GM12878 (cell line): ENCODE results near the gene SLC50A1. TPM values are rescaled to one million over a fixed set of nuclear protein-coding genes. Genes with fewer than 3 reads are reported as not detected.

Experiments
- ATAC-seq: fragments of 200-7000 bp; cut with Tn5 transposase; 3 replicates; pipeline ENCODE4 v1.9.1; 2020; ENCODE audit warnings: mild to moderate bottlenecking, moderate library complexity
- BruUV-seq: library from RNA; stranded (reverse); fragments of 400-500 nt; replicated peaks from 2 replicates; lab custom pipeline; 2021; lab: Mats Ljungman, UMichigan
- CTCF ChIA-PET: fragments of 300-600 bp; sonication (Branson Sonifier 250); formaldehyde crosslinking; extraction: SDS; loops from one replicate; lab custom pipeline; 2021; ENCODE audit warnings: inconsistent platforms; lab: Yijun Ruan, JAX
- POLR2A ChIA-PET: fragments of 350-600 bp; formaldehyde crosslinking; extraction: SDS; loops from one replicate; lab custom pipeline; 2021; ENCODE audit warnings: inconsistent platforms; lab: Charles Lee
- RAD21 ChIA-PET: fragments of 300-600 bp; sonication (Branson Sonifier 250); formaldehyde crosslinking; loops from one replicate; lab custom pipeline; 2023; ENCODE audit warnings: antibody characterized with exemption; ENCODE audit not compliant: unreplicated experiment; lab: Charles Lee
- SMC1A ChIA-PET: fragments of 300-600 bp; sonication (Branson Sonifier 250); formaldehyde crosslinking; loops from one replicate; lab custom pipeline; 2023; ENCODE audit not compliant: unreplicated experiment, uncharacterized antibody; lab: Charles Lee
- DNase-seq: peaks from one replicate; pipeline ENCODE4 v3.0.0-alpha.2; 2011; ENCODE audit warnings: low read depth, low spot score
- FAIRE-seq: peaks from 3 replicates; lab custom pipeline; 2011; peaks lifted over from hg19 to GRCh38; lab: Jason Lieb, UNC
- H2AFZ ChIP-seq: 2 replicates; pipeline ENCODE4 v1.6.0; 2011; ENCODE audit warnings: low read depth, low read length, control low read depth; ENCODE audit not compliant: control insufficient read depth
- H3K27ac ChIP-seq: 2 replicates; pipeline ENCODE4 v1.5.1; 2011; ENCODE audit warnings: control low read depth; ENCODE audit not compliant: control insufficient read depth, insufficient read depth
- H3K27me3 ChIP-seq, 2 experiments: replicated peaks in 1 of 2; 2 replicates each; pipeline versions ENCODE4 v1.6.0 to v1.6.1; 2011; ENCODE audit warnings: low read length in 1 of 2; ENCODE audit not compliant: control insufficient read depth in 2 of 2, insufficient read depth in 2 of 2
- H3K36me3 ChIP-seq, 2 experiments: 2 replicates each; pipeline ENCODE4 v1.5.1; 2011; ENCODE audit warnings: low read length in 1 of 2; ENCODE audit not compliant: control insufficient read depth in 2 of 2, insufficient read depth in 2 of 2
- H3K4me1 ChIP-seq: 2 replicates; pipeline ENCODE4 v1.6.1; 2011; ENCODE audit warnings: mild to moderate bottlenecking, low read length, moderate library complexity, mixed read lengths; ENCODE audit not compliant: control insufficient read depth, insufficient read depth
- H3K4me2 ChIP-seq: 2 replicates; pipeline ENCODE4 v1.6.0; 2011; ENCODE audit warnings: control low read depth; ENCODE audit not compliant: control insufficient read depth, insufficient read depth
- H3K4me3 ChIP-seq: fragments of 200-600 bp; sonication (generic); 2 replicates; pipeline ENCODE4 v1.5.1; 2016
- H3K79me2 ChIP-seq: 2 replicates; pipeline ENCODE4 v1.6.0; 2011; ENCODE audit warnings: low read length; ENCODE audit not compliant: control insufficient read depth, insufficient read depth
- H3K9ac ChIP-seq: 2 replicates; pipeline ENCODE4 v1.8.0; 2011; ENCODE audit warnings: low read length, control low read depth, mixed read lengths; ENCODE audit not compliant: control insufficient read depth, insufficient read depth
- H3K9me3 ChIP-seq: replicated peaks from 3 replicates; pipeline ENCODE4 v1.5.1; 2011; ENCODE audit warnings: mild to moderate bottlenecking, low read length; ENCODE audit not compliant: control insufficient read depth, insufficient read depth
- H4K20me1 ChIP-seq: 2 replicates; pipeline ENCODE4 v1.6.0; 2011; ENCODE audit not compliant: control insufficient read depth, insufficient read depth
- ESRRA ChIP-seq: IDR thresholded peaks from 2 replicates; pipeline ENCODE4 v1.6.1; 2012; ENCODE audit warnings: mild to moderate bottlenecking, low read length, improper control_type of control experiment
- ZNF24 ChIP-seq: fragments of 450-650 bp; IDR thresholded peaks from 2 replicates; pipeline ENCODE4 v1.6.1; 2017; ENCODE audit warnings: antibody characterized with exemption, mild to moderate bottlenecking
- WGBS: methylation state at CpG from one replicate; pipeline ENCODE4 v1.1.6; 2016; ENCODE audit warnings: low lambda C conversion rate; ENCODE audit not compliant: insufficient replicate concordance, insufficient coverage; ENCODE audit errors: missing lambda C conversion rate; 5-methylcytosine and 5-hydroxymethylcytosine counted together
- in situ Hi-C: fragments of 300-500 bp; cut with MboI; formaldehyde crosslinking; loops from 9 replicates; pipeline ENCODE4 v1.14.3; 2018; ENCODE audit warnings: mixed read lengths
- intact Hi-C: fragments of 100-400 bp; cut with micrococcal nuclease; formaldehyde crosslinking; loops from one replicate; pipeline ENCODE4 v1.14.2; 2022; ENCODE audit not compliant: unreplicated experiment
- polyA plus RNA-seq, 11 experiments: library from polyadenylated mRNA; depleted of rRNA in 4 of 11; unstranded in 6 of 11; stranded (reverse) in 5 of 11; fragments of >200 nt; fragmentation: Nextera tagmentation in 4 of 11; fragmentation: Illumina TruSeq in 1 of 11; extraction: Ambion mirVana in 4 of 11; extraction: Trizol in 1 of 11; gene quantifications; 1 replicate in 1 of 11; 2 replicates in 10 of 11; pipeline versions ENCODE4 v1.2.1 to v1.2.3, GENCODE V29; 2011 to 2016; ENCODE audit warnings: inconsistent platforms in 2 of 11, missing spikeins in 2 of 11, low read depth in 1 of 11
- total RNA-seq, 4 experiments: library from RNA; depleted of rRNA in 3 of 4; stranded (reverse); fragments of >200 nt in 3 of 4; fragmentation: Illumina TruSeq in 1 of 4; extraction: Trizol in 1 of 4; gene quantifications; 2 replicates each; pipeline versions ENCODE4 v1.2.1 to v1.2.3, GENCODE V29; 2013 to 2021
- TF ChIP-seq, protein P1 (sequence below): fragments of 450-650 bp; IDR thresholded peaks from 2 replicates; pipeline ENCODE4 v1.6.1; 2016; ENCODE audit warnings: mild to moderate bottlenecking

Gene SLC50A1
- total and polyA plus RNA-seq, 10 of the 15 experiments (the other 5 are each of a cell fraction or from before 2014, with no cell fraction given), result 32.5 to 85.6 (median 54.0) TPM

DNA sequence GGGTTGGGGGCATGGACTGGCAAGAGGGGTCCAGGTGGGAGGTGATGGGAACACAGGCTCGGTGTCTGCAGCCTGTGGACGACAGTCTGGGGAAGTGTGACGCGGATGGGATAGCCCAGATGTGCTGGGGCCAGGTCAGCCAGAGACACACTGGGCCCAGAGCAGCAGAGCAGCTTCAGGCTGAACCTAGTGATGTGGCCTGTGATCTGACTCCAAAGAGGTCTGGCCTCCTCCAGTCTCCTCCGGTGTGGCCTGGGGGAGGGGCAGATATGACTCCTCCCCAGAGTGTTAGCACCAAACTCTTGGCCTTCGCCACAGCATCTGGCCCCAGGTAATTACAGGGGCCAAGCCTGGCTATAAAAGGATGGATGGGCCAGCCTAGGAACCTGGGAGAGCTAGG lies 43.5 kb upstream of the SLC50A1 start:
- Histone ChIP-seq H4K20me1 (no peaks in the 10 kb centered on the region), H3K27me3 (peaks cover 0 to 2% of the 10 kb centered on the region in 2 experiments; a peak in 1 of 4 replicates), H3K4me2 (no peak overlapping the region), H3K36me3 (no peaks in the 10 kb centered on the region), H3K9me3 (no peaks in the 10 kb centered on the region), H3K4me1 (peaks cover 3% of the 10 kb centered on the region; the same call in 1 of the 2 replicates), H3K27ac (no peak overlapping the region), H2AFZ (no peak overlapping the region), H3K79me2 (no peaks in the 10 kb centered on the region), H3K4me3 (no peak overlapping the region), H3K9ac (no peak overlapping the region)
- SMC1A ChIA-PET, result interaction anchor here (0.9 to 2.7 kb wide), 13 partner anchors 15 to 187 kb away, joined by 3 to 36 read pairs (median 4); partner anchors contain the start of gene KRTCAP2
- WGBS, result 39% methylated on average over 6 of the region's 6 CpGs
- RAD21 ChIA-PET, result interaction anchor here (1.1 to 5.1 kb wide), 6 partner anchors 29 to 101 kb away, joined by 3 to 71 read pairs (median 7); partner anchors contain the start of genes EFNA4, KRTCAP2 and SLC50A1
- CTCF ChIA-PET, result interaction anchor here (0.6 to 6.8 kb wide), 32 partner anchors 8 to 406 kb away, joined by 3 to 284 read pairs (median 5); partner anchors contain the start of genes KRTCAP2 and TRIM46
- FAIRE-seq (no peak), ATAC-seq (no peak), DNase-seq (no peak)
- POLR2A ChIA-PET, result interaction anchor here (0.7 to 1.5 kb wide), 4 partner anchors 34 to 151 kb away, joined by 3 to 5 read pairs (median 4); partner anchors contain the start of gene KRTCAP2
- TF ChIP-seq, protein P1, sequence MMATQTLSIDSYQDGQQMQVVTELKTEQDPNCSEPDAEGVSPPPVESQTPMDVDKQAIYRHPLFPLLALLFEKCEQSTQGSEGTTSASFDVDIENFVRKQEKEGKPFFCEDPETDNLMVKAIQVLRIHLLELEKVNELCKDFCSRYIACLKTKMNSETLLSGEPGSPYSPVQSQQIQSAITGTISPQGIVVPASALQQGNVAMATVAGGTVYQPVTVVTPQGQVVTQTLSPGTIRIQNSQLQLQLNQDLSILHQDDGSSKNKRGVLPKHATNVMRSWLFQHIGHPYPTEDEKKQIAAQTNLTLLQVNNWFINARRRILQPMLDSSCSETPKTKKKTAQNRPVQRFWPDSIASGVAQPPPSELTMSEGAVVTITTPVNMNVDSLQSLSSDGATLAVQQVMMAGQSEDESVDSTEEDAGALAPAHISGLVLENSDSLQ, result no peak
- TF ChIP-seq ESRRA, result no peak
- no TSS peak for BruUV-seq
- in situ Hi-C loops, result loop anchor here (5.0 kb wide), 1 partner anchor 75 kb away; no protein-coding TSS in a partner anchor
- intact Hi-C loops, result no loop called here

- Histone ChIP-seq H3K4me3 (no peak overlapping the region), H3K27ac (no peak overlapping the region), H3K79me2 (no peaks in the 10 kb centered on the region), H3K4me2 (no peak overlapping the region), H3K9me3 (no peaks in the 10 kb centered on the region)
- POLR2A ChIA-PET, result interaction anchor here (0.8 kb wide), 1 partner anchor 151 kb away, joined by 3 read pairs; no protein-coding TSS in a partner anchor
- 49% methylated on average over 12 of the region's 12 CpGs for WGBS
- no peak for ATAC-seq
- BruUV-seq, result no TSS peak
- intact Hi-C loops (no loop called here), in situ Hi-C loops (loop anchor here (5.0 kb wide), 1 partner anchor 75 kb away; no protein-coding TSS in a partner anchor)
- SMC1A ChIA-PET, result interaction anchor here (1.1 to 2.7 kb wide), 4 partner anchors 15 to 80 kb away, joined by 3 to 36 read pairs (median 14); partner anchors contain the start of gene KRTCAP2
- TF ChIP-seq ZNF24, result no peak
- TF ChIP-seq, all 136 proteins: peak for 0
- ChIA-PET CTCF (interaction anchor here (1.8 to 6.8 kb wide), 8 partner anchors 17 to 77 kb away, joined by 6 to 284 read pairs (median 8); partner anchors contain the start of genes KRTCAP2 and TRIM46), RAD21 (interaction anchor here (1.8 to 5.1 kb wide), 3 partner anchors 43 to 80 kb away, joined by 9 to 71 read pairs (median 20); partner anchors contain the start of genes KRTCAP2 and SLC50A1)
- H2AFZ ChIP-seq, result no peak overlapping the region
- H4K20me1 ChIP-seq, result no peaks in the 10 kb centered on the region
- H3K36me3 ChIP-seq, result no peaks in the 10 kb centered on the region
- peaks cover 0 to 2% of the 10 kb centered on the region in 2 experiments; a peak in 1 of 4 replicates for H3K27me3 ChIP-seq
- FAIRE-seq (no peak), DNase-seq (no peak)
- no peak overlapping the region for H3K9ac ChIP-seq
- H3K4me1 ChIP-seq, result peaks cover 3% of the 10 kb centered on the region; the same call in 1 of the 2 replicates
These were observed 43.0 kb upstream of the SLC50A1 start for GRCh38 chr1:155092641-155093040.
